ENCODE measurements around the gene LMO2.

GRCh38 chr11:33848717-33849390, 43.0 kb downstream of the LMO2 start:
- no peak for TF ChIP-seq CTCF (IDR thresholded peaks at IDR 0.05; ENCODE audit: insufficient read depth, low read length, poor library complexity, severe bottlenecking)
- TF ChIP-seq EZH2phosphoT487 (conservative IDR thresholded peaks at IDR 0.05; ENCODE audit: low read length) = no peak
